ENCODE results near the gene KBTBD6.

KBTBD6 gene

DNA sequence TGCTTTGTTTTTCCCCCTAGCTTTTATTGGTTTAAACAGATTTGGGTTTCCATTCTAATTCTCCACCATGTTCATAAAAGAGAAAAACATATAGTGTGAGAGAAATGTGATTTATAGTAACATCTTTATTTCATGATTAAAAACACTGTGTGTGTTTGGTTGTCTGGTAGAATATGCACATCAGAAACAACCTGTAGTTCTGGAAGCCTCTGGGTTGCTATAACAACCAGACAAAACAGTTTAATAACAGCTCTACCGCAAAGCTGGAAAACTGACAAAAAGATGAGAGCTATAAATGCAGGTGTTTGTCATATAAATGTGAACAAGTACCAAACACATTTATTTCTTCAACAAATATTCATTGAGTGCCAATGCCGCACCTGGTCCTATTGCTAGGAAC, 9.8 kb downstream of the KBTBD6 start:
- DNase-seq (ENCODE audit: low spot score): no peak
- in situ Hi-C loops (cut with MboI; ENCODE audit: low sequenced_read_pairs, unreplicated experiment): no loop called here
- TF ChIP-seq, protein P1, sequence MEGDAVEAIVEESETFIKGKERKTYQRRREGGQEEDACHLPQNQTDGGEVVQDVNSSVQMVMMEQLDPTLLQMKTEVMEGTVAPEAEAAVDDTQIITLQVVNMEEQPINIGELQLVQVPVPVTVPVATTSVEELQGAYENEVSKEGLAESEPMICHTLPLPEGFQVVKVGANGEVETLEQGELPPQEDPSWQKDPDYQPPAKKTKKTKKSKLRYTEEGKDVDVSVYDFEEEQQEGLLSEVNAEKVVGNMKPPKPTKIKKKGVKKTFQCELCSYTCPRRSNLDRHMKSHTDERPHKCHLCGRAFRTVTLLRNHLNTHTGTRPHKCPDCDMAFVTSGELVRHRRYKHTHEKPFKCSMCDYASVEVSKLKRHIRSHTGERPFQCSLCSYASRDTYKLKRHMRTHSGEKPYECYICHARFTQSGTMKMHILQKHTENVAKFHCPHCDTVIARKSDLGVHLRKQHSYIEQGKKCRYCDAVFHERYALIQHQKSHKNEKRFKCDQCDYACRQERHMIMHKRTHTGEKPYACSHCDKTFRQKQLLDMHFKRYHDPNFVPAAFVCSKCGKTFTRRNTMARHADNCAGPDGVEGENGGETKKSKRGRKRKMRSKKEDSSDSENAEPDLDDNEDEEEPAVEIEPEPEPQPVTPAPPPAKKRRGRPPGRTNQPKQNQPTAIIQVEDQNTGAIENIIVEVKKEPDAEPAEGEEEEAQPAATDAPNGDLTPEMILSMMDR (IDR thresholded peaks at IDR 0.05; ENCODE audit: borderline replicate concordance, control extremely low read depth, extremely low read depth, insufficient read depth, missing control alignments): no peak

DNA sequence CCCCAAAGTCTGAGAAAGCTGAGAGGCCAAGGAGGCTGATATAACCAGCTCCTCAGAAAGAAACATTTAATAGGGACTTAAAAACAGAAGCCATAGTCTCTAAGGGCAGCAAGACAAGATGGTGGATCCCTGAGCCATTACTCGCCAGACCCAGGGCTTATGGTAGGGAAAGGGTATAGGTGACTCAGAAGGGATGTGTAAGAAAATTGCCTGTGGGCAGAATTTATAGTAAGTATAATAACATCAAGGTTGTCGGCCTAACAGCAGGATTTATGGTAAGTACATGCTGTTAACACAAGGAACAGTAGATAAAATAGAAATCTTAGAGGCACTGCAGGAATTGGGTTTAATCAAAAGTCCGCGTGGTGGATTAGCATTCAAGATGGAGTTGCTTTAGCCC, 14.7 kb downstream of the KBTBD6 start:
- in situ Hi-C loops (cut with MboI; ENCODE audit: low sequenced_read_pairs, unreplicated experiment): no loop called here
- TF ChIP-seq, protein P1 (IDR thresholded peaks at IDR 0.05; ENCODE audit: borderline replicate concordance, control extremely low read depth, extremely low read depth, insufficient read depth, missing control alignments): no peak
- no peak for DNase-seq (ENCODE audit: low spot score)

DNA sequence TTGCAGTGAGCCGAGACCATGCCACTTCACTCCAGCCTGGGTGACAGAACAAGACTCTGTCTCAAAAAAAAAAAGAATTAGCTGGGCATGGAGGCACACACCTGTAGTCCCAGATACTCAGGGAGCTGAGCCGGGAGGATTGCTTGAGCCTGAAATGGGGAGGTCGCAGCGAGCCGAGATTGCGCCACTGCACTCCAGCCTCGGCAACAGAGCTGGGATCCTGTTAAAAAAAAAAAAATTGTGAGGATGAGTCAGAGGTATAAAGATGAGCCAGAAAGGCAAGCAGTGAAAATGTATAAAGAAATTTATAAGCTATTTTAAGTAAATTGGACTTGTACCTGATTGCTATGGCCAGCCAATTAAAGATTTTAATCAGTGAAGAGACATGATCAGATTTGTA, 21.1 kb downstream of the KBTBD6 start:
- DNase-seq (ENCODE audit: low spot score): no peak
- TF ChIP-seq, protein P1 (IDR thresholded peaks at IDR 0.05; ENCODE audit: borderline replicate concordance, control extremely low read depth, extremely low read depth, insufficient read depth, missing control alignments): no peak
- in situ Hi-C loops (cut with MboI; ENCODE audit: low sequenced_read_pairs, unreplicated experiment): no loop called here

DNA sequence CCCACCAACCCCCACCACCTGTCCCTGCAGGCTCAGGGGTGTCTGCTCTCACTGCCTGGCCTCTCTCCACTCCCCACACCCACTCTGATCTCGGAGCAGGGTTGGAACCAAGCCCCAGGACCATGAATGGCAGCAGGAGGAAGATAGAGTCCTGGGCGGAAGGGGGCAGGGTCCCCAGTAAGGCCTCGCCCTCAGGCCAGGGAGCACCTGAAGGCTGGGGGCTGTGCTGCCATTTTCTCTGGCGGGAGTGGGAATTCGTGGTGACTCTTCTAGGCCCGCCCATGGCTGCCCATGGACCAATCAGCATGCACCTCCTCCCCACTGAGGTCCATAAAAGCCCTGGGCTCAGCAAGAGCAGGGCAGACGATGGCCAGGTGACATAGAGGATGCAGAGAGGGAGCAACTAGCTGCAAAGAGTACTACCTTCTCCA, 25.0 kb downstream of the KBTBD6 start:
- in situ Hi-C loops (cut with MboI; ENCODE audit: low sequenced_read_pairs, unreplicated experiment): no loop called here
- TF ChIP-seq, protein P1 (IDR thresholded peaks at IDR 0.05; ENCODE audit: borderline replicate concordance, control extremely low read depth, extremely low read depth, insufficient read depth, missing control alignments): no peak
- no peak for DNase-seq (ENCODE audit: low spot score)

DNA sequence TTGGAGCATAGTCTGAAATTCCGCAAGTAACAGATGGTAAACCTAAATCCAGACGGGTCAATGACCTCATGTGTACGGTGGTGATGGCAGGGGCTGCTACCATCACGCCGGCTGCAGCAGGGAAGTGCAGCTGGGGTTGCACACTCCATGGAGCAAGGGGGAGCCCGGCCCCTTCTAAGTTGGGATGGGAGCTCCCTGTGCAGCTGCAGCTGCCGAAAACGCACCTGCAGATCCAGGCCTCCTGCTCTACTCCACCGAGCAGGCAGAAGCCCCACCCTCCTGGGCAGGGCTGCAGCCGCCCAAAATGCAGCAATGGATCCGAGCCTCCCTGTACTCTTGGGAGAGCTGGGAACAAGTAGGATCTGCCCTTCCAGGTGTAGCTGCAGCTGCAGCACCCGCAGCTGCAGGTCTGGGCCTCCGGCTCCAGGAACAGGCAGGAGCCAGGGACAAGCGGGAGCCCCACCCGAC, 25.5 kb downstream of the KBTBD6 start:
- TF ChIP-seq, protein P1 (IDR thresholded peaks at IDR 0.05; ENCODE audit: borderline replicate concordance, control extremely low read depth, extremely low read depth, insufficient read depth, missing control alignments): no peak
- in situ Hi-C loops (cut with MboI; ENCODE audit: low sequenced_read_pairs, unreplicated experiment): no loop called here
- DNase-seq (ENCODE audit: low spot score): no peak

DNA sequence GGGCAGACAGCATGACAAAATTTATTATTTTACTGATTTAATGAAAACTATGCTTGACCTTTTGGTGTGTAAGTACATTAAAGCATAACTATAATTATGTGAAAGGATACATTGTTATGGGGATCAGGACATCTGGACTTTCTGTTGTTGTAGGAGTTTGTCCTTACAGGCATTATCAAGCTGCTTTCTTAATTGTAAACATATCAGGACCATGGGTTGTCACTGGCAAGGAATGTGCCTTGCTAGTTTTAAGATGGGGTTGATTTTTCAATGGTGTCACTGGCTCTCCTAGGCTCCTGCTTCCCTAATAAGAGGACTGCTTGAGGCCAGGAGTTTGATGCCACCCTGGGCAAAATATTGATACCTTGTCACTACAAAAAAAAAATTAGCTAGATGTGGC, 32.6 kb downstream of the KBTBD6 start:
- no peak for DNase-seq (ENCODE audit: low spot score)
- TF ChIP-seq, protein P1 (IDR thresholded peaks at IDR 0.05; ENCODE audit: borderline replicate concordance, control extremely low read depth, extremely low read depth, insufficient read depth, missing control alignments): no peak
- in situ Hi-C loops (cut with MboI; ENCODE audit: low sequenced_read_pairs, unreplicated experiment): loop anchor here (25.0 kb wide), 1 partner anchor 537 kb away; no protein-coding TSS in a partner anchor
